Measurements from ENCODE around the gene ROCK2. TPM values are rescaled to one million over a fixed set of nuclear protein-coding genes. Genes with fewer than 3 reads are reported as not detected.
"Not testable (repeated sequence)": the region's sequence is repeated elsewhere in the genome, so short reads cannot be mapped to it uniquely, and the experiment has no call there.

Gene ROCK2
- total RNA-seq, 2 experiments from 2014 or later = 19.1 to 20.5 TPM

DNA sequence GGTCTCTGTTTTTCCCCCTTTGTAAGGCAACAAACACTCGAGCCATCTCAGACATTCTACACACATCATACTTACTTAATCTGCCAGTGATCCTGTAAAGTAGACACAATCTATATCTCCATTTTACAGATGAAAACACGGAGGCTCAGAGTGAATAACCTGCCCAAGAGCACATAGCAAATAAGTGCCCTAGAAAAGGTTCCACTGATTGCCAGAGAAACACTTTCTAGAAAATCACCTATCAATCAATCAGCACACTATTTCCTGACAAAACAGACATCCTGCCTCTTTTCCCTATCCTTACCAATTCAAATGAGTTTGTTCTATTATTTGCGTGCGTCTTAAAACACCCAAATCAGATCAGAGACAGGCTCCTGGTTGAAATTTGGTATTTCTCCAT lies 165.2 kb downstream of the ROCK2 start:
- Mint-ChIP-seq H3K27me3 (no peaks in the 10 kb centered on the region), H3K9me3 (no peaks in the 10 kb centered on the region), H3K4me1 (peaks cover 11% of the 10 kb centered on the region), H3K27ac (no peak overlapping the region), H3K4me3 (no peak overlapping the region), H3K36me3 (ENCODE audit: low read depth) (peaks cover 7% of the 10 kb centered on the region)
- no peak for DNase-seq
- ChIA-PET CTCF (no interaction called here), POLR2A (no interaction called here)

DNA sequence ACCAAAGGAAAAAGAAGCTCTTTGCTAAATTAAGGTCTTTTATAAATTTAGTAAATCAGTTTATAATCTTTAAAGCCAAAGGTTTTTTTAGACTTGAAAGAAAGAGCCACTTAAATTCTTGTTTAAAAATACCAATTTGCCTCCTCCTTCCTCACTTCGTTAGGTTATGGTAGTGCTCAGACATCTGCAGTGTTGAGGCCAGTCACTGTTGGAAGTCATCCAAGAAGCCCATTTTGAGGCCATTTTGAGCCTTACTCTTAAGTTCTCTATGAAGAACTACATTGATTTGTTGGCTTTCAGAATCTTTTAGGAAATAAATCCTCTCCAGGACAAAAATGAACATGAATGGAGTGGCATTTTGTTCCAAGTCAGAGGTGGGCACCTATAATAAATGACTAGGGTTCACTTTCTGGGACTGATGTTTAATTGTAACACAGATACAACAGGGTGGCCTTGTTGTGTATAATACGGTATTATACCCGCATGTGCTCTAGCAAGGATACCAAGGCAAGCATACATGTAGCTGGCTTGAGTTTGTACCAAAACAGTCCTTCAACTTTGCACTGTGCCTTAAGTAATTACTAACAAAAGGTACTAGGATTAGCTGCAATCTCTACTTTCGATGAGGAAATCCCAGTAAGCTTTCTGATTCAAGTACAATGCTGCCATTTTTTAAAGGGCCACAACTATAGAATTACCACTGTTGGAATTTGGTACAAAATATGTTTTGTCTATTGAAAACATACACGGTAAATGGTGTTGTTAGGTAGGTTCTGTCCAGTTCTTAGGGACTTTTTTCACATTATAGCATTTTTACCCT lies 166.4 kb downstream of the ROCK2 start:
- Mint-ChIP-seq H3K36me3 (ENCODE audit: low read depth) (peaks cover 6% of the 10 kb centered on the region), H3K27ac (no peak overlapping the region), H3K27me3 (no peaks in the 10 kb centered on the region), H3K9me3 (no peaks in the 10 kb centered on the region), H3K4me1 (peaks cover 11% of the 10 kb centered on the region), H3K4me3 (no peak overlapping the region)
- ChIA-PET CTCF (no interaction called here), POLR2A (no interaction called here)
- no peak for DNase-seq

DNA sequence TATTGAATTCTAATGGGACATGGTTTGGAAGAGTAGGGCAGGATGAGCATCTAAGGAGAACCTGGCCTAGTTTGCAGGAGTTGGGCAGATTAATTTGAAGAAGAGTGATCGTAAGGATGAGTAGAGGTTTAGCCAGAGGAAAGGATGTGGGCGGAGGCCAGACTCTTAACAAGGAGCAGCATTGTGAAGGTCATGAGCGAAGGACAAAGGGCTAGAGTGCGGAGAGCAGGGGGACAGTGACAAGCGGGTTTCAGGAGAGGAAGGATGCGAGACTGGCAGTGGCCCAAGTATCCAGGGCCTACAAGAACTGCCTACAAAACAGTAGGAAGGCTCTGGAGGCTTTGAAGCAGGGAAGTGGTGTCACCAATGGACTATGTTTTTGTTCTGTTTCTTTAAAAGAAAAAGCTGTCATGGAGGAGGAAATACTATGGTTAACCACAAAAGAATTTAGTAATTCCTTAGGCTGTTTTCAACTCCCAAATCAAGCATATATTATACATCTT lies 169.1 kb downstream of the ROCK2 start:
- ChIA-PET CTCF (interaction anchor here (0.8 to 1.0 kb wide), 3 partner anchors 11 to 24 kb away, joined by 3 read pairs; no protein-coding TSS in a partner anchor), POLR2A (interaction anchor here (0.7 kb wide), 1 partner anchor 16 kb away, joined by 4 read pairs; no protein-coding TSS in a partner anchor)
- peaks cover 11% of the 10 kb centered on the region for H3K4me1 Mint-ChIP-seq
- H3K36me3 Mint-ChIP-seq (ENCODE audit: low read depth) = peaks cover 4% of the 10 kb centered on the region
- no peak for DNase-seq
- no peaks in the 10 kb centered on the region for H3K27me3 Mint-ChIP-seq
- no peaks in the 10 kb centered on the region for H3K9me3 Mint-ChIP-seq
- no peak overlapping the region for H3K4me3 Mint-ChIP-seq
- peak overlapping the region; percentile 15 for H3K27ac Mint-ChIP-seq

DNA sequence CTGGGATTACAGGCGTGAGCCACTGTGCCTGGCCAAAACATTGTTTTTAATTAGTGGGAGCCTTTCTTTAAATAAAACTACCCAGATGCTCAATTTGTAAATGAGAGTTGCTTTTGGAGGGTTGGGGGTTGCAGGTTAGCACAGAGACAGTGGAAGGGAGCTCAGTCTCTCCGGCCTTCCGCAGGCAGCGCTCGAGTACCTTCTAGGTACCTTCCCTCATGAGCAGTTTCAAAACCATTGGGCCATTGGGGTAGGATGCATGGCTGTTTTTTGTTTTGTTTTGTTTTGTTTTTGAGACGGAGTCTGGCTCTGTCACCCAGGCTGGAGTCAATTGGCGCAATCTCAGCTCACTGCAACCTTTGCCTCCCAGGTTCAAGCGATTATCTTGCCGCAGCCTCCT lies 170.2 kb downstream of the ROCK2 start:
- POLR2A ChIA-PET = interaction anchor here (0.7 kb wide), 1 partner anchor 13 kb away, joined by 5 read pairs; no protein-coding TSS in a partner anchor
- Mint-ChIP-seq H3K27me3 (no peaks in the 10 kb centered on the region), H3K4me1 (peaks cover 11% of the 10 kb centered on the region), H3K36me3 (ENCODE audit: low read depth) (peaks cover 4% of the 10 kb centered on the region), H3K27ac (no peak overlapping the region), H3K9me3 (no peaks in the 10 kb centered on the region), H3K4me3 (no peak overlapping the region)
- CTCF ChIA-PET = interaction anchor here (0.9 kb wide), 1 partner anchor 13 kb away, joined by 3 read pairs; no protein-coding TSS in a partner anchor
- no peak for DNase-seq

DNA sequence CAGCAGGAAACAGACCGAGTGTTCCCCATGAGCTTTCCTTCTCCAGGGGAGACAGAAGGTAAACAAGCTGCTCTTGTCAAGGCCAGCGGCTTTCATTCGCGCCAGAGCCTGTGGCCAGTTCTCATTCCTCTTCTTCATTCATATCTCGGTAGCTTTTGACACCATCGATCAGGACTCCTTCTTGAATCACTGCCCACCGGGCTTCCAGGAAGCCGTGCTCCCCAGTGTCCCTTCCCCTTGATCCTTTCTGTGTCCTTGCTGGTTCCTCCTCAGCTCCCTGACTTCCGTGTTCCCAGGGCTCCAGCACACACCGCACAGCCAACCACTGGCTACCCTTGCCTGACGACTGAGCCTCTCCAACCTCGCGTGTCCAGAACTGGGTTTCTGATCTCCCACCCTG lies 175.1 kb downstream of the ROCK2 start:
- CTCF ChIA-PET = interaction anchor here (1.0 to 1.2 kb wide), 2 partner anchors 32 to 37 kb away, joined by 3 to 4 read pairs; a partner anchor contains a TSS

DNA sequence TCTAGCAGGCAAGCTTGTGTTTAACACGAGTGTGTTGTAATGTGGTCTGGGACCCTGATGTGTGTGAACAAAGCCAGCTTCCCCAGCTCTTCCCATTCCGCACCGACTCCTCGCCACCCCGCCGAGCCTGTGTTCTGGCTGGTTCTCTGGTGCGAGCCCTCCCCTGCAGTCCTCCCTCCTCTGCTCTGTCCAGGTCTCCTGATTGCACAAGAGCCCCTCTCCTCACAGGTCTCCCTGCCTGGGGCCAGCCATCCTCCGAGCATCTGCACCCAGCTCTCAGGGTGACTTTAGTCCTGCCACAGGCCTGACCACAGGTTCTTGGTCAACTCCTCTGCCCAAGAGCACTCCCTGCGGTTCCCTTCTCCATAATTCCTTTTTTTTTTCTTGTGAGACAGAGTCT lies 175.9 kb downstream of the ROCK2 start:
- DNase-seq = no peak
- H3K9me3 Mint-ChIP-seq = no peaks in the 10 kb centered on the region
- H3K4me1 Mint-ChIP-seq = no peaks in the 10 kb centered on the region
- H3K36me3 Mint-ChIP-seq (ENCODE audit: low read depth) = no peaks in the 10 kb centered on the region
- no peak overlapping the region for H3K4me3 Mint-ChIP-seq
- no peaks in the 10 kb centered on the region for H3K27me3 Mint-ChIP-seq
- ChIA-PET CTCF (interaction anchor here (0.7 kb wide), 1 partner anchor 118 kb away, joined by 3 read pairs; no protein-coding TSS in a partner anchor), POLR2A (no interaction called here)
- H3K27ac Mint-ChIP-seq = no peak overlapping the region

More for the DNA sequence above, 175.1 kb downstream of the ROCK2 start:
- POLR2A ChIA-PET = no interaction called here
- Mint-ChIP-seq H3K36me3 (ENCODE audit: low read depth) (no peaks in the 10 kb centered on the region), H3K27me3 (no peaks in the 10 kb centered on the region), H3K9me3 (no peaks in the 10 kb centered on the region), H3K4me3 (no peak overlapping the region), H3K4me1 (no peaks in the 10 kb centered on the region), H3K27ac (no peak overlapping the region)
- no peak for DNase-seq

DNA sequence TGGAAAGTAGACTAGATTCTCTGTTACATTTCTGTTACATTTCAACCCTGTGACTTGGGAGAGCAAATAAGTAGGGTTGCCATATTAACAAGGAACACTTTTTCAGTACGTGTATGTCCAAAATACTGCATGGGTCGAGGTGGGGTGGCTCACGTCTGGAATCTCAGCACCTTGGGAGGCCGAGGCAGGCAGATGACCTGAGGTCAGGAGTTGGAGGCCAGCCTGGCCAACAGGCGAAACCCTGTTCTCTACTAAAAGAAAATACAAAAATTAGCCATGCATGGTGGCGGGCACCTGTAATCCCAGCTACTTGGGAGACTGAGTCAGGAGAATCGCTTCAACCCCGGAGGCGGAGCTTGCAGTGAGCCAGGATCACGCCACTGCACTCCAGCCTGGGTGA lies 178.0 kb downstream of the ROCK2 start:
- Mint-ChIP-seq H3K27ac (no peak overlapping the region), H3K27me3 (no peaks in the 10 kb centered on the region), H3K36me3 (ENCODE audit: low read depth) (no peaks in the 10 kb centered on the region), H3K4me1 (peaks cover 5% of the 10 kb centered on the region), H3K4me3 (no peak overlapping the region), H3K9me3 (no peaks in the 10 kb centered on the region)
- CTCF ChIA-PET = interaction anchor here (1.3 kb wide), 1 partner anchor 28 kb away, joined by 3 read pairs; no protein-coding TSS in a partner anchor
- POLR2A ChIA-PET = no interaction called here
- DNase-seq = no peak

DNA sequence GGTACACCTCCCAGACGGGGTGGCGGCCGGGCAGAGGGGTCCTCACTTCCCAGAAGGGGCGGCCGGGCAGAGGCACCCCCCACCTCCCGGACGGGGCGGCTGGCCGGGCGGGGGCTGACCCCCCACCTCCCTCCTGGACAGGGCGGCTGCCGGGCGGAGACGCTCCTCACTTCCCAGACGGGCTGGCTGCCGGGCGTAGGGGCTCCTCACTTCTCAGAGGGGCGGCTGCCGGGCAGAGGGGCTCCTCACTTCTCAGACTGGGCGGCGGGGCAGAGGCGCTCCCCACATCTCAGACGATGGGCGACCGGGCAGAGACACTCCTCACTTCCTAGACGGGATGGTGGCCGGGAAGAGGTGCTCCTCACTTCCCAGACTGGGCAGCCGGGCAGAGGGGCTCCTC lies 179.4 kb downstream of the ROCK2 start:
- H3K4me1 Mint-ChIP-seq = peaks cover 18% of the 10 kb centered on the region
- CTCF ChIA-PET; POLR2A ChIA-PET; H3K27me3 Mint-ChIP-seq; H3K9me3 Mint-ChIP-seq; H3K36me3 Mint-ChIP-seq (ENCODE audit: low read depth); H3K27ac Mint-ChIP-seq; DNase-seq; H3K4me3 Mint-ChIP-seq: not testable (repeated sequence)

DNA sequence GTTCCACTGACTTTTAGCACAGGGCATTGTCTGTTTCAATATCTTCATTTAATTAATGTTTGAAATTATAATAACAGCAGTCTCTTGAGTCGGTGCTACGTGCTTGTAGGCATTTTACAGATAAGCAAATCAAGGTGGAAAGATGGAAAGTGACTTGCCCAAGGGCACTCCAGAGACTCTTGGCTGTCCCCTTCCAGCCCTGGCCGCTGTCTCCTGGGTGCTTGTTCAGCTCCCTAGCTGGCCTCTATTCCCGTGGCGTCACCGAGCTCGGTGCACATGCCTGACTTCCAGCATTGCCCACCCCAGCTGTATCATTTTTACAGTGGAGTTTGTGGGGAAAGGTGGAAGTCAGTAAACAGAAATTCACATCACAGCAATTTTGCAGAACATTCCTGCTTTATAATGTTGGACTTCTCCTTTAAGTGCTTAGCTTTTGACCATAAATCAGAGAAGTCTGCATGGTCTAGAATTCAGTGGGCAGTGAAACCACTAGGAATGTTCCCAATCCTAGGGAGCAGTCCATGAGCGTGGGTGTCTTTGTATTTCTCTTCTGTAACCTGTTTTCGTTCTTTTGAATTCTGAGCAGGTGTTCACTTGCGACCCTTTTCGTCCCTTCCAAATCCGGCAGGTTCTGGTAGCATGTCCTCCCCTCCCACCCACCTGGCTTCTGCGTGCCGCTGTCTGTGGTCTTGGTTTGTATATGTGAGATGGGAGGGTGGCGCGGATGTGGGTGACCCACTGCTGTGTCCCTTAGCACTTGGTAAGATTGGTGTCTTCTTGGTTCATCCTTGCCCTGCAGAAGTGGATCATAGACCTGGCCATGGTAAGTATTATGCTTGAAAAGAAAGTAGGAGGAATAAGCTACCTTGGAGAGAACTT lies 180.8 kb downstream of the ROCK2 start:
- H3K4me1 Mint-ChIP-seq = peaks cover 22% of the 10 kb centered on the region
- POLR2A ChIA-PET = interaction anchor here (0.6 kb wide), 1 partner anchor 8 kb away, joined by 4 read pairs; no protein-coding TSS in a partner anchor
- H3K27ac Mint-ChIP-seq = no peak overlapping the region
- H3K36me3 Mint-ChIP-seq (ENCODE audit: low read depth) = peaks cover 5% of the 10 kb centered on the region
- H3K4me3 Mint-ChIP-seq = no peak overlapping the region
- CTCF ChIA-PET = interaction anchor here (0.6 to 1.1 kb wide), 4 partner anchors 12 to 312 kb away, joined by 3 to 4 read pairs (median 4); a partner anchor contains a TSS
- no peak for DNase-seq
- no peaks in the 10 kb centered on the region for H3K9me3 Mint-ChIP-seq
- no peaks in the 10 kb centered on the region for H3K27me3 Mint-ChIP-seq

DNA sequence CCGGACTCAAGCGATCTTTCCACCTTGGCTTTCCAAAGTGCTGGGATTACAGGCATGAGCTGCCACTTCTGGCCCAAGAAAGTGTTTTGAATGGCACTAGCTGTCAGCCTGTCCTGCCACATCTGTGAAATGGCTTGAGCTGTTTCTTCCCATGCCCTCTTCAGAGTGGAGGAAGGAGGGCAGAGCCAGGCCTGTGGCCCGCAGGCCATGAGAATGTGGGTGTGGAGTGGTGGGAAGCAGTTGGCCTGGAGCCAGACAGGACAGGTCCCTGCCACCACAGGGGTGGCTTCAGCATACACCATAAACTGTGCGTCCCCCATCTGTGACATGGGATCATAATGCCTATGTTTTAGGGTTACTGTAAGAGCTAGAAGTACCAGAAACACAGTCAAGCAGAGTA lies 182.7 kb downstream of the ROCK2 start:
- Mint-ChIP-seq H3K9me3 (no peaks in the 10 kb centered on the region), H3K4me1 (peaks cover 26% of the 10 kb centered on the region), H3K4me3 (no peak overlapping the region), H3K36me3 (ENCODE audit: low read depth) (peaks cover 5% of the 10 kb centered on the region), H3K27ac (peak overlapping the region; percentile 96), H3K27me3 (no peaks in the 10 kb centered on the region)
- no peak for DNase-seq
- ChIA-PET POLR2A (no interaction called here), CTCF (interaction anchor here (0.6 to 1.3 kb wide), 3 partner anchors 13 to 46 kb away, joined by 3 read pairs; a partner anchor contains a TSS)

DNA sequence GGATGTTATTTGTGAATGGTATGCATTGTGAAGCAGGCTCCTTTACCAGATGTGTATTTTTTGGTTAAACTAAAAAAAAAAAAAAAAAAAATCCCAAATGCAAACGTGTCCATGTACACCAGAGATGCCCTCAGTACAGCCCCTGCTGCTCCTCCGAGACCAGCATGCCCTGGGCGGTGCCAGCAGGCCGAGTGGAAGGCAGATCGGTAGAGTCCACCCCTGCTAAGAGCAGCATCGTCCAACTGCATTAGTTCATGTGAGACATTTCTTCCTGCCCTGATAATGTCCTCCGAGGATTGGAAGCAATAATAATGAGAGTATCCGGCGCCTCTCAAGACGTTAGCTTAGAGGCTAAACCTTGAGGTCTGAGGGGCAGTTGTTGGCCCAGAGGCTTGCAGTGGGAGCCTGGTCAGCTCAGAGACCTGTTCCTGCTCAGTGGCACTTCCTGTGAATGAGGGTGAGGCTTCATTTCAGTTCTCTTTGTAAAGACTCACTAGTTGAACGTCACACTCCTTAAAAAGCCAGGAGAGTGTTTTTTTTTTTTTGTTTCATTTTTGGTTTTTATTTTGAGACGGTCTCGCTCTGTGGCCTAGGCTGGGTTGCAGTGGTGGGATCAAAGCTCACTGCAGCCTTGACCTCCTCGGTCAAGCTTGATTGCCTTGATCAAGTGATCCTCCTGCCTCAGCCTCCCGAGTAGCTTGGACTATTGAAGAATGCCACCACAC lies 183.5 kb downstream of the ROCK2 start:
- Mint-ChIP-seq H3K9me3 (no peaks in the 10 kb centered on the region), H3K4me3 (peak overlapping the region; percentile 61), H3K27me3 (no peaks in the 10 kb centered on the region), H3K4me1 (peaks cover 31% of the 10 kb centered on the region), H3K36me3 (ENCODE audit: low read depth) (peaks cover 5% of the 10 kb centered on the region), H3K27ac (peak overlapping the region; percentile 96)
- ChIA-PET CTCF (interaction anchor here (0.6 to 1.1 kb wide), 4 partner anchors 14 to 236 kb away, joined by 3 to 4 read pairs (median 3); a partner anchor contains a TSS), POLR2A (interaction anchor here (0.5 kb wide), 1 partner anchor 13 kb away, joined by 5 read pairs; no protein-coding TSS in a partner anchor)
- DNase-seq = peak; percentile 39

DNA sequence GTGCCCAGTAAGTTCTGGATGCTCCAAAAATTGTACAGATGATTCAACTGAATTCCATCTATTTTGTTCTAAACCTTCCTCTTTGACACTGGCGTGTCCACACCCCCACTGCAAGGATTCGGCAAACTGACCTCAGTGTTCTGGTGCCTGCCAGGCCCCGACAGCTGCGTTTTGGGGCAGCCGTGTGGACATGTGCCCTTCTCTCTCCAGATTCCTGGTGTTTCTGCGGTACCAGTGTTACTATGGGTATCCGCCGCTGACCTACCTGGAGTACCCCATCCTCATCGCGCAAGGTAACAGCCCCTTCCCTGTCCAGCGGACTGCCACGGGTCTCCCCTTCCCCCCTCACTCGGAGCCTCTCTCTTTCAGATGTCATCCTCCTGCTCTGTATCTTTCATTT lies 184.2 kb downstream of the ROCK2 start:
- H3K27ac Mint-ChIP-seq = peak overlapping the region; percentile 96
- ChIA-PET POLR2A (no interaction called here), CTCF (interaction anchor here (0.7 to 1.0 kb wide), 3 partner anchors 27 to 29 kb away, joined by 3 to 4 read pairs (median 3); a partner anchor contains a TSS)
- no peaks in the 10 kb centered on the region for H3K9me3 Mint-ChIP-seq
- H3K36me3 Mint-ChIP-seq (ENCODE audit: low read depth) = peaks cover 5% of the 10 kb centered on the region
- no peak overlapping the region for H3K4me3 Mint-ChIP-seq
- peaks cover 33% of the 10 kb centered on the region for H3K4me1 Mint-ChIP-seq
- DNase-seq = no peak
- no peaks in the 10 kb centered on the region for H3K27me3 Mint-ChIP-seq
